ENCODE results near the gene CENPX. TPM values are rescaled to one million over a fixed set of nuclear protein-coding genes. Genes with fewer than 3 reads are reported as not detected.

Gene CENPX
- total and polyA plus RNA-seq, 12 donors = 11.2 to 75.9 (median 47.9) TPM

- peaks cover 14% of the 10 kb centered on the region in 2 donors for H3K4me1 ChIP-seq (replicated peaks in 1 of 2)
- no peaks in the 10 kb centered on the region for H3K27me3 ChIP-seq
- intact Hi-C loops (cut with DNase I) = loop anchor here in 1 of 2 donors (10.0 kb wide), 1 partner anchor 277 kb away; the partner anchor contains the start of gene CD7
- no peaks in the 10 kb centered on the region for H3K36me3 ChIP-seq (replicated peaks in 1 of 2)
- H3K4me3 ChIP-seq = peak overlapping the region in 2 of 4 donors; percentile 55 to 69
- H3K27ac ChIP-seq = peak overlapping the region; percentile 90 to 99 (median 93)
- TF ChIP-seq POLR2A (IDR thresholded peaks at IDR 0.05) = no peak
- 4 to 8% (median 7%) methylated on average over 10 of the region's 10 CpGs for WGBS, 4 donors
- H3K9me3 ChIP-seq (replicated peaks in 1 of 3) = no peaks in the 10 kb centered on the region
- no peak for DNase-seq
Measured at GRCh38 chr17:82037889-82038195, 15.2 kb upstream of the CENPX start.

DNA sequence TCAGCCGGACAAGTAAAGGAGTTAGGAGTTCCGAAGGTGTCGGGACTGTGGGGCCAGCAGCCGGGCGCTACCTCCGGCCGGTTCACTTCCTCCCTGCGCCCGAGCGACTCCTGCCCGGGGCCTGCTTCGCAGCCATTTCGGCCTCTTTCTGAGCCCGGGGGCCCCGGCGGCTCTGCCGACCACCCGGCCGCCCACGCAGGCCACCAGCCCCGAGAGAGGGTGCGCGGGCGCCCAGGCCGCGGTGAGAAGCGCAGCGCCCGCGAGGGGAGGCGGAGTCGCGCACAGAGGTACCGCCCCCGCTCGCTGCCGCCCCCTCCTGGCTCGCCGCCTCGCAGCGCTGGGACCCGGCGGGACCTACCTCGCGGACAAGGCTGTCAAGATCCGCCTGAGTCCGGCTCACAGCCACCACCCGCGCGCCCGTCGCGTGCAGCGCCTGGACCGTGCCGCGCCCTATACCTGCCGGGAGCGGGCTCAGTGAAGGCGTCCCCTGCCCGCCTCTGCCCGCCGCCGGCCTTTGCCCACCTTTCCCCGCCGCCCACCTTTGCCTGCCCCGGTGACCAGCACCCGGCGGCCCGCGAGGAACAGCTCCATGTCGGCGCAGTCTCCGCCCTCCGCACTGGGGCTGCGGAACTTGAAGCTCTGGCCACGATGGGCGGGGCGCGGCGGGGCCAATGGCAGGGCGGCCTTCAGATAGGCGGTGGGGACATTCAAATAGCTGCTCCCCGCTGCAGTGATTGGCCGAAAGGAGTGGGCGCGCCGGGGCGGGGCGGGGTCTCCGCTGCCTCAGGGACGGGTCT is 14.6 kb upstream of the CENPX start, which contains the start of gene DCXR:
DCXR (minus strand) TSS at position 606 of the 797 bp plus-strand sequence; CDS start at position 591, 15 bp downstream.
- Histone ChIP-seq H3K27ac (peak within 1 kb of the TSS; percentile 90 to 99 (median 93)), H3K4me1 (replicated peaks in 1 of 2) (peaks cover 14% of the 10 kb centered on the region in 2 donors), H3K9me3 (replicated peaks in 1 of 3) (no peaks in the 10 kb centered on the region), H3K4me3 (peak within 1 kb of the TSS in 3 of 4 donors; percentile 33 to 69 (median 55)), H3K27me3 (no peaks in the 10 kb centered on the region), H3K36me3 (replicated peaks in 1 of 2) (no peaks in the 10 kb centered on the region)
- intact Hi-C loops (cut with DNase I) = loop anchor here in 1 of 2 donors (10.0 kb wide), 1 partner anchor 278 kb away; the partner anchor contains the start of gene CD7
- peak; percentile 95 to 98 (median 97) for DNase-seq
- WGBS, 4 donors = 0 to 1% (median 0%) methylated on average over 2 to 92 of the region's 92 CpGs
- TF ChIP-seq POLR2A (IDR thresholded peaks at IDR 0.05) = peak; percentile 73 to 91
- TF ChIP-seq, protein P1, sequence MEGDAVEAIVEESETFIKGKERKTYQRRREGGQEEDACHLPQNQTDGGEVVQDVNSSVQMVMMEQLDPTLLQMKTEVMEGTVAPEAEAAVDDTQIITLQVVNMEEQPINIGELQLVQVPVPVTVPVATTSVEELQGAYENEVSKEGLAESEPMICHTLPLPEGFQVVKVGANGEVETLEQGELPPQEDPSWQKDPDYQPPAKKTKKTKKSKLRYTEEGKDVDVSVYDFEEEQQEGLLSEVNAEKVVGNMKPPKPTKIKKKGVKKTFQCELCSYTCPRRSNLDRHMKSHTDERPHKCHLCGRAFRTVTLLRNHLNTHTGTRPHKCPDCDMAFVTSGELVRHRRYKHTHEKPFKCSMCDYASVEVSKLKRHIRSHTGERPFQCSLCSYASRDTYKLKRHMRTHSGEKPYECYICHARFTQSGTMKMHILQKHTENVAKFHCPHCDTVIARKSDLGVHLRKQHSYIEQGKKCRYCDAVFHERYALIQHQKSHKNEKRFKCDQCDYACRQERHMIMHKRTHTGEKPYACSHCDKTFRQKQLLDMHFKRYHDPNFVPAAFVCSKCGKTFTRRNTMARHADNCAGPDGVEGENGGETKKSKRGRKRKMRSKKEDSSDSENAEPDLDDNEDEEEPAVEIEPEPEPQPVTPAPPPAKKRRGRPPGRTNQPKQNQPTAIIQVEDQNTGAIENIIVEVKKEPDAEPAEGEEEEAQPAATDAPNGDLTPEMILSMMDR (IDR thresholded peaks at IDR 0.05) = peak; percentile 21 to 85 (median 58)

- Histone ChIP-seq H3K4me1 (replicated peaks in 1 of 2) (peaks cover 14 to 19% of the 10 kb centered on the region in 2 donors), H3K4me3 (peak overlapping the region in 3 of 4 donors; percentile 28 to 69 (median 55)), H3K27me3 (no peaks in the 10 kb centered on the region), H3K27ac (peak overlapping the region; percentile 90 to 99 (median 93)), H3K9me3 (replicated peaks in 1 of 3) (no peaks in the 10 kb centered on the region), H3K36me3 (replicated peaks in 1 of 2) (no peaks in the 10 kb centered on the region)
- 39 to 78% (median 42%) methylated on average over 9 to 23 of the region's 23 CpGs for WGBS, 4 donors
- TF ChIP-seq, protein P1 (IDR thresholded peaks at IDR 0.05) = no peak
- TF ChIP-seq POLR2A (IDR thresholded peaks at IDR 0.05) = no peak
- no peak for DNase-seq
- intact Hi-C loops (cut with DNase I) = loop anchor here in 1 of 2 donors (10.0 kb wide), 1 partner anchor 278 kb away; the partner anchor contains the start of gene CD7
Measured at GRCh38 chr17:82036634-82037091, 14.0 kb upstream of the CENPX start.

- no peak for TF ChIP-seq POLR2A (IDR thresholded peaks at IDR 0.05)
- TF ChIP-seq, protein P1 (IDR thresholded peaks at IDR 0.05) = no peak
- intact Hi-C loops (cut with DNase I) = loop anchor here in 1 of 2 donors (10.0 kb wide), 1 partner anchor 279 kb away; the partner anchor contains the start of gene CD7
- Histone ChIP-seq H3K27ac (peak overlapping the region in 1 of 5 donors; percentile 99), H3K36me3 (replicated peaks in 1 of 2) (no peaks in the 10 kb centered on the region), H3K4me3 (peak overlapping the region in 1 of 4 donors; percentile 69), H3K4me1 (replicated peaks in 1 of 2) (peaks cover 14 to 19% of the 10 kb centered on the region in 2 donors), H3K27me3 (no peaks in the 10 kb centered on the region), H3K9me3 (replicated peaks in 1 of 3) (no peaks in the 10 kb centered on the region)
- WGBS, 4 donors = 76 to 87% (median 81%) methylated on average over 5 to 20 of the region's 20 CpGs
- peak in 3 of 7 donors; percentile 50 to 68 (median 65) for DNase-seq
Measured at GRCh38 chr17:82035956-82036633, 13.4 kb upstream of the CENPX start.

Data from adrenal gland (tissue), 12 donors.